HEK293T (cell line): ENCODE results near the gene PSMC5.

Experiments
- FOXA1 ChIP-seq: fragments of 450-650 bp; IDR thresholded peaks from 2 replicates; pipeline ENCODE4 v1.6.1; 2016; ENCODE audit warnings: mild to moderate bottlenecking
- FOXK2 ChIP-seq: fragments of 450-650 bp; IDR thresholded peaks from 2 replicates; pipeline ENCODE4 v1.6.1; 2016; ENCODE audit warnings: mild to moderate bottlenecking
- L3MBTL2 ChIP-seq: fragments of 450-650 bp; conservative IDR thresholded peaks from 2 replicates; pipeline ENCODE4 v1.6.1; 2016; ENCODE audit warnings: mild to moderate bottlenecking
- LEF1 ChIP-seq: fragments of 450-650 bp; IDR thresholded peaks from 2 replicates; pipeline ENCODE4 v1.6.1; 2017; ENCODE audit warnings: mild to moderate bottlenecking, borderline replicate concordance
- SP1 ChIP-seq: fragments of 450-650 bp; IDR thresholded peaks from 2 replicates; pipeline ENCODE4 v1.6.1; 2017
- SUZ12 ChIP-seq: fragments of 450-650 bp; IDR thresholded peaks from 2 replicates; pipeline ENCODE4 v1.6.1; 2016; ENCODE audit warnings: mild to moderate bottlenecking

- no peak for TF ChIP-seq SUZ12
- no peak for TF ChIP-seq FOXK2
- TF ChIP-seq SP1: no peak
- no peak for TF ChIP-seq L3MBTL2
- TF ChIP-seq FOXA1: no peak
- no peak for TF ChIP-seq LEF1
Observed at GRCh38 chr17:63836811-63837210, 9.6 kb downstream of the PSMC5 start.
